B cell (primary cell): Measurements from ENCODE around the gene TSPAN17.

Experiments
- CTCF ChIP-seq: fragments of 200-600 bp; IDR thresholded peaks from one replicate; pipeline ENCODE4 v1.8.0; 2022; ENCODE audit warnings: antibody characterized with exemption, mild to moderate bottlenecking
- EZH2 ChIP-seq: IDR thresholded peaks from 2 replicates; pipeline ENCODE4 v1.6.1; 2012; ENCODE audit warnings: borderline replicate concordance, low read depth, mild to moderate bottlenecking, moderate library complexity, low read length; ENCODE audit not compliant: insufficient read depth, poor library complexity, severe bottlenecking

- no peak for TF ChIP-seq CTCF
- no peak for TF ChIP-seq EZH2
Measured at GRCh38 chr5:176646049-176646706, 1.1 kb upstream of the TSPAN17 start.
